Testis (tissue), 2 donors: ENCODE measurements around the gene RAP1GAP2.

Source experiments
- CTCF ChIP-seq, 3 experiments: fragments of 450-650 bp in 2 of 3; fragments of 200-600 bp in 1 of 3; sonication (generic) in 1 of 3; IDR thresholded peaks; one replicate each; pipeline ENCODE4 v1.5.1; 2016 to 2019; ENCODE audit warnings: antibody characterized with exemption in 3 of 3, mild to moderate bottlenecking in 2 of 3, moderate library complexity in 1 of 3
- POLR2A ChIP-seq: fragments of 450-650 bp; IDR thresholded peaks from one replicate; pipeline ENCODE4 v1.6.1; 2017; ENCODE audit warnings: antibody characterized with exemption, mild to moderate bottlenecking, moderate library complexity

- no peak for TF ChIP-seq CTCF (IDR thresholded peaks at IDR 0.05)
- TF ChIP-seq POLR2A: no peak
Observed at GRCh38 chr17:2967515-2967914, 171.3 kb downstream of the RAP1GAP2 start.
